Hepatocyte (in vitro differentiated cells): ENCODE measurements around the gene POLG2.

Source experiments
- EZH2 ChIP-seq: fragments of 200-600 bp; sonication (generic); IDR thresholded peaks from 2 replicates; pipeline ENCODE4 v1.6.1; 2016; ENCODE audit warnings: antibody characterized with exemption, mild to moderate bottlenecking, borderline replicate concordance
- EZH2phosphoT487 ChIP-seq: fragments of 200-600 bp; sonication (generic); IDR thresholded peaks from one replicate; pipeline ENCODE4 v1.6.1; 2018; ENCODE audit warnings: antibody characterized with exemption, mild to moderate bottlenecking, low read depth, moderate library complexity; ENCODE audit not compliant: unreplicated experiment, severe bottlenecking
- TF ChIP-seq, protein P1 (sequence below): fragments of 200-600 bp; sonication (generic); IDR thresholded peaks from 2 replicates; pipeline ENCODE4 v1.5.1; 2016; ENCODE audit warnings: antibody characterized with exemption, mild to moderate bottlenecking; ENCODE audit not compliant: poor library complexity

DNA sequence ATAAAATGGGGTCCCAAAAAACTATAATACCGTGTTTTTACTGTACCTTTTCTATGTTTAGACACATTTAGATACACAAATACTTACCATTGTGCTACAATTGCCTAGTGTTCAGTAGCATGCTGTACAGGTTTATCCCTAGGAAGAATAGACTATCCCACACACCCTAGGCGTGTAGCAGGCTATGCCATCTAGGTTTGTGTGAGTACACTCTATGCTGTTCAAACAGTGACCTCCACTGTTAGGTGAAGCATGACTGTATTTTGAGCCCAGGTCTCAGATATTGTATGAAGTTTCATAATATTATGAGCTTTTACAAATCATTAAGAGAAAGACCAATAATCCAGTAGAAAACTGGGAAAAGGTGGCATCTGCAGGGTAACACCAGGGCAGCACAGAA, 24.3 kb downstream of the POLG2 start:
- TF ChIP-seq, protein P1, sequence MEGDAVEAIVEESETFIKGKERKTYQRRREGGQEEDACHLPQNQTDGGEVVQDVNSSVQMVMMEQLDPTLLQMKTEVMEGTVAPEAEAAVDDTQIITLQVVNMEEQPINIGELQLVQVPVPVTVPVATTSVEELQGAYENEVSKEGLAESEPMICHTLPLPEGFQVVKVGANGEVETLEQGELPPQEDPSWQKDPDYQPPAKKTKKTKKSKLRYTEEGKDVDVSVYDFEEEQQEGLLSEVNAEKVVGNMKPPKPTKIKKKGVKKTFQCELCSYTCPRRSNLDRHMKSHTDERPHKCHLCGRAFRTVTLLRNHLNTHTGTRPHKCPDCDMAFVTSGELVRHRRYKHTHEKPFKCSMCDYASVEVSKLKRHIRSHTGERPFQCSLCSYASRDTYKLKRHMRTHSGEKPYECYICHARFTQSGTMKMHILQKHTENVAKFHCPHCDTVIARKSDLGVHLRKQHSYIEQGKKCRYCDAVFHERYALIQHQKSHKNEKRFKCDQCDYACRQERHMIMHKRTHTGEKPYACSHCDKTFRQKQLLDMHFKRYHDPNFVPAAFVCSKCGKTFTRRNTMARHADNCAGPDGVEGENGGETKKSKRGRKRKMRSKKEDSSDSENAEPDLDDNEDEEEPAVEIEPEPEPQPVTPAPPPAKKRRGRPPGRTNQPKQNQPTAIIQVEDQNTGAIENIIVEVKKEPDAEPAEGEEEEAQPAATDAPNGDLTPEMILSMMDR: no peak
- TF ChIP-seq EZH2 (no peak), EZH2phosphoT487 (no peak)
